ENCODE results near the gene APH1B. TPM values are rescaled to one million over a fixed set of nuclear protein-coding genes. Genes with fewer than 3 reads are reported as not detected.

The APH1B gene
- polyA plus RNA-seq, 1 experiment: 12.6 TPM

GRCh38 chr15:63299943-63300575 is 22.7 kb downstream of the APH1B start:
- TF ChIP-seq, protein P1, sequence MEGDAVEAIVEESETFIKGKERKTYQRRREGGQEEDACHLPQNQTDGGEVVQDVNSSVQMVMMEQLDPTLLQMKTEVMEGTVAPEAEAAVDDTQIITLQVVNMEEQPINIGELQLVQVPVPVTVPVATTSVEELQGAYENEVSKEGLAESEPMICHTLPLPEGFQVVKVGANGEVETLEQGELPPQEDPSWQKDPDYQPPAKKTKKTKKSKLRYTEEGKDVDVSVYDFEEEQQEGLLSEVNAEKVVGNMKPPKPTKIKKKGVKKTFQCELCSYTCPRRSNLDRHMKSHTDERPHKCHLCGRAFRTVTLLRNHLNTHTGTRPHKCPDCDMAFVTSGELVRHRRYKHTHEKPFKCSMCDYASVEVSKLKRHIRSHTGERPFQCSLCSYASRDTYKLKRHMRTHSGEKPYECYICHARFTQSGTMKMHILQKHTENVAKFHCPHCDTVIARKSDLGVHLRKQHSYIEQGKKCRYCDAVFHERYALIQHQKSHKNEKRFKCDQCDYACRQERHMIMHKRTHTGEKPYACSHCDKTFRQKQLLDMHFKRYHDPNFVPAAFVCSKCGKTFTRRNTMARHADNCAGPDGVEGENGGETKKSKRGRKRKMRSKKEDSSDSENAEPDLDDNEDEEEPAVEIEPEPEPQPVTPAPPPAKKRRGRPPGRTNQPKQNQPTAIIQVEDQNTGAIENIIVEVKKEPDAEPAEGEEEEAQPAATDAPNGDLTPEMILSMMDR (IDR thresholded peaks at IDR 0.05; ENCODE audit: insufficient read depth, low read depth, low read length): no peak
- POLR2A ChIA-PET: no interaction called here
- CTCF ChIA-PET: interaction anchor here (0.6 to 2.1 kb wide), 2 partner anchors 67 to 167 kb away, joined by 3 to 6 read pairs; no protein-coding TSS in a partner anchor
- no peak for DNase-seq (ENCODE audit: low read depth)
- Histone ChIP-seq H3K27me3 (ENCODE audit: control insufficient read depth, insufficient read depth, low read length) (no peaks in the 10 kb centered on the region), H3K36me3 (ENCODE audit: control insufficient read depth, insufficient read depth, low read length) (peaks cover 11% of the 10 kb centered on the region), H3K4me3 (ENCODE audit: low read depth, low read length) (no peak overlapping the region)

DNA sequence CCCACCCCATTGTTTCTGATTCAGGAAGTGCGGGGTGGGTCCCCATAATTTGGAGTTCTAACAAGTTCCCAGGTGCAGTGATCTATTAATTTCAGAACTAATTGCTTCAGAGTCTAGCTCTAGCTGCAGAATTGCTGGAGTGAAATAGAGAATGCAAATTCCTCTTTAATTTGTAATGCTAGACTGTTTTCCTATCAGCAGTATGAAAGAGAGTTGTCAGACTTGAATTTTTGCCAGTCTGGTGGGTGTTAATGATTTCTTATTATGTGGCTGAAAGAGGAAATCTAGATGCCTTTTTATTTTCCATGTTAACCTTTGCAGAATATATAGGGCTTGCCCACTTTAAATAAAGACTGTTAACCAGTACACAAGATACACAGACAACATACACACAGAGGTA is 23.7 kb downstream of the APH1B start:
- ChIA-PET POLR2A (no interaction called here), CTCF (interaction anchor here (1.3 kb wide), 1 partner anchor 11 kb away, joined by 3 read pairs; no protein-coding TSS in a partner anchor)
- Histone ChIP-seq H3K27me3 (ENCODE audit: control insufficient read depth, insufficient read depth, low read length) (no peaks in the 10 kb centered on the region), H3K36me3 (ENCODE audit: control insufficient read depth, insufficient read depth, low read length) (peaks cover 12% of the 10 kb centered on the region), H3K4me3 (ENCODE audit: low read depth, low read length) (no peak overlapping the region)
- TF ChIP-seq, protein P1 (IDR thresholded peaks at IDR 0.05; ENCODE audit: insufficient read depth, low read depth, low read length): no peak
- DNase-seq (ENCODE audit: low read depth): no peak

DNA sequence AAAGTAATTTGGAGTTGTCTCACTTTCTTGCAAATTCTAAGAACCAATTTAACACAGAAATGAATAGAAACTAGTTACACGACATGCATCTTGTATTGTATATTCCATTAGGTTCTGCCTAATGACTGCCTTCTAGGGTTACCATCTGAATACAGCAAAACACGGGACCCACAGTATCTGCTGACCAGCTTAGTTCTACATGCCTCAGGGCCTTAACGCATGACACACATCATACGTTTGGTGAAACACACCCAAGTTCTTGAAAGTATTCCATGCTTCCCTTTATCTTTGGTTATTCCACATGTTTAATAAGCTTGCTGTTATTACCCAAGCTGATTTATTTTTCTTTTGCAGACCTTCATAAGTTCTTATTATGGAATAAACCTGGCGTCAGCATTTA is 27.9 kb downstream of the APH1B start:
- ChIA-PET CTCF (interaction anchor here (1.6 kb wide), 1 partner anchor 12 kb away, joined by 3 read pairs; no protein-coding TSS in a partner anchor), POLR2A (no interaction called here)
- H3K36me3 ChIP-seq (ENCODE audit: control insufficient read depth, insufficient read depth, low read length): peaks cover 9% of the 10 kb centered on the region
- TF ChIP-seq, protein P1 (IDR thresholded peaks at IDR 0.05; ENCODE audit: insufficient read depth, low read depth, low read length): no peak
- no peaks in the 10 kb centered on the region for H3K27me3 ChIP-seq (ENCODE audit: control insufficient read depth, insufficient read depth, low read length)
- no peak overlapping the region for H3K4me3 ChIP-seq (ENCODE audit: low read depth, low read length)
- no peak for DNase-seq (ENCODE audit: low read depth)

DNA sequence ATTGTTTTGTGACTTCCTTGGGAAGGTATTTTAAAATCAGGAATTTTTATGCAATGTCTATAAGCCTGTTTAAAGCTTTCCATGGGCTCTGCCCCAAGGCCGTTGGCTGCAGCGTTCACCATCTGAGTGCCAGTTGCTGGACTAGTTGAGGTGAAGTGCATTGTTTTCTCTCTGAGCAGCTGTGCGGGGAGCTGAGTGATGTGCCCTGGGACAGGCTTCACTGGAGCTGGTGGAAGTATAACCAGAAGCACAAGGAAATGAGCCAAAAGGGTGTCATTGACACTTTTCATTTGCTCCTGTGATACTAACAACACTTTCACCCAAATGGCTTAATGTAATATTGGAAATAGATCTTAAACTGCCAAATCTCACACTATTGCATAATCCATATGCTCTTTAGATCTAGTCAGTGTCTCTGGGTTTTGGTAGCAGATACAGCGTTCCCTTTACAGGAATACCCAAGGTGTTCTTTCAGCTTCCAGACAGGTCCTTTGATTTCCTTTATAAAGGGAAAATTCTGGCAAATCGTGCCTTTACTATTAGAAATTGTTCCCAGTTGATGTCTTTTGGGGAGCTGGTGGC is 29.2 kb downstream of the APH1B start:
- TF ChIP-seq, protein P1 (IDR thresholded peaks at IDR 0.05; ENCODE audit: insufficient read depth, low read depth, low read length): no peak
- H3K4me3 ChIP-seq (ENCODE audit: low read depth, low read length): no peak overlapping the region
- no peak for DNase-seq (ENCODE audit: low read depth)
- peaks cover 9% of the 10 kb centered on the region for H3K36me3 ChIP-seq (ENCODE audit: control insufficient read depth, insufficient read depth, low read length)
- POLR2A ChIA-PET: no interaction called here
- CTCF ChIA-PET: interaction anchor here (0.8 to 1.6 kb wide), 3 partner anchors 13 to 18 kb away, joined by 3 to 5 read pairs (median 3); no protein-coding TSS in a partner anchor
- no peaks in the 10 kb centered on the region for H3K27me3 ChIP-seq (ENCODE audit: control insufficient read depth, insufficient read depth, low read length)

- DNase-seq (ENCODE audit: low read depth): no peak
- TF ChIP-seq, protein P1 (IDR thresholded peaks at IDR 0.05; ENCODE audit: insufficient read depth, low read depth, low read length): no peak
- CTCF ChIA-PET: interaction anchor here (1.0 to 1.2 kb wide), 2 partner anchors 8 to 94 kb away, joined by 3 to 5 read pairs; no protein-coding TSS in a partner anchor
- POLR2A ChIA-PET: no interaction called here
- no peak overlapping the region for H3K4me3 ChIP-seq (ENCODE audit: low read depth, low read length)
- no peaks in the 10 kb centered on the region for H3K27me3 ChIP-seq (ENCODE audit: control insufficient read depth, insufficient read depth, low read length)
- H3K36me3 ChIP-seq (ENCODE audit: control insufficient read depth, insufficient read depth, low read length): peaks cover 5% of the 10 kb centered on the region; the same call in 1 of the 2 replicates
Observed at GRCh38 chr15:63308491-63308890, 31.1 kb downstream of the APH1B start.

All from BJ (cell line).